NCI-H1048 (cell line): ENCODE results near the gene SIN3B.
"Not testable (repeated sequence)": the region's sequence is repeated elsewhere in the genome, so short reads cannot be mapped to it uniquely, and the experiment has no call there.

ENCODE experiments used
- DNase-seq: peaks from one replicate; lab custom pipeline; 2025; lab: John Stamatoyannopoulos, UW

SIN3B gene

DNA sequence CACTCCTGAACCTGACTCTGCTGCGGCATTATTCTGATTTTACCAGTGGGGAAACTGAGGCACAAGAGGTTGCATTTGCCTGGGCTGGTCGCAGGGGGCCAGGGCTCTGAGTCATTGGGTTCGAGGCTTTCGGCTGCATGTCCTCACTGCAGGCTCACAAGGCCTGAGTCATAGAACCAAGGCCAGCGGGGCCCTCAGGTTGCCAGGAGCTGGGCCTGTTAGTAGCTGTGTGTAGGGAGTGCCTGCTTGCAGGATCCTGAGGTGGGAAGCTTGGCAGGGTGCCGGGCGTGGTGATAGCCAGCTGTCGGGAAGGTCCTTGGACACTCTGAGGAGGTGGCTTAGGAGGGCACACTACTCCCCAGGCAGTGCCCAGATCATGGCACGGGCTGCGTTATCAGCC lies 38.0 kb downstream of the SIN3B start:
- no peak for DNase-seq

DNA sequence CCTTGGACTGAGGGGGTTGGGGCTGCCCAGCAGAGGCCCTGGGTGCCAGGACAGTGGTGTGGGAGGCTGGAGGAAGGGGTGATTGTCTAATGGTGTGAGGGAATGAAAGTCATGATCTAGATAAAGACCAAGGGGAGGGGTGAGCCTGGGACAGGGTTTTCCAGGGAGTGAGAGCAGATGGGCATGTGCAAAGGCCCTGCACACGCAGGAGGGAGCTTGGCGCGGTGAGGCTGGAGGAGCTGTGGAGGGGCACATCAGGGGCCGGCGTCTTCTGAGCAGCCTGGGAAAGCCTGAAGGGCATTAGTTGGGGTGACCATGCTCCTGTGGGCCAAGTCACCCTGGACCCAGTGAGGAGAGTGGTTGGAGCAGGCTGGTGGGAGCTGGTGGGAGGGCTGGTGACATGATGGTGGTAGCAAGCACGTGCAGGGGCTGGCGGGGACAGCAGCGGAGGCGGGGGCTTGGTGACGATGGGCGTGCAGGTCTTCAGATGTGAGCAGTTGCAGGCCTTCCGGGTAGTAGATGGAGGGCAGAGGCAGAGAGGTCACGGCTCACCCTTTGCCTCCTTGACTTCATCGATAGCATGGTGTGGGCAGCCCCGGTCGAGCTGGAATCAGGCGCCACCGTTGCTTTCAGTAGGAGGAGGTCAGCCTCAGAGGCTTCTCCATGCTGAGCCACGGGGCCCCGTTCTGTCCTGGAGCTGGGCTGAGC lies 39.4 kb downstream of the SIN3B start:
- DNase-seq: no peak

DNA sequence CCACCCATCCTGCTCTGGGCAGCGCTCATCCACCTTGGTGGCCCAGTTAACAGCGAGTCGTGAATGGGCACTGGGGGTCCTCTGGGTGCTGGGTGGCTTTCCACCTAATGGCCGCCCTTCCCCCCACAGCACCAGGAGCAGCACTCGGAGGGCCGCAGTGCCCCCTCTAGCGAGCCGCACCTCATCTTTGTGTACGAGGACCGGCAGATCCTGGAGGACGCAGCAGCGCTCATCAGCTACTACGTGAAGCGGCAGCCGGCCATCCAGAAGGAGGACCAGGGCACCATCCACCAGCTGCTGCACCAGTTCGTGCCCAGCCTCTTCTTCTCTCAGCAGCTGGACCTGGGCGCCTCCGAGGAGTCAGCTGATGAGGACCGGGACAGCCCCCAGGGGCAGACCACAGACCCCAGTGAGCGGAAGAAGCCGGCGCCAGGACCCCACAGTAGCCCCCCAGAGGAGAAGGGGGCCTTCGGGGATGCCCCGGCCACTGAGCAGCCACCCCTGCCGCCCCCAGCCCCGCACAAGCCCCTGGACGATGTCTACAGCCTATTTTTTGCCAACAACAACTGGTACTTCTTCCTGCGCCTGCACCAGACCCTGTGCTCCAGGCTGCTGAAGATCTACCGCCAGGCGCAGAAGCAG lies 40.3 kb downstream of the SIN3B start:
- DNase-seq: no peak

DNA sequence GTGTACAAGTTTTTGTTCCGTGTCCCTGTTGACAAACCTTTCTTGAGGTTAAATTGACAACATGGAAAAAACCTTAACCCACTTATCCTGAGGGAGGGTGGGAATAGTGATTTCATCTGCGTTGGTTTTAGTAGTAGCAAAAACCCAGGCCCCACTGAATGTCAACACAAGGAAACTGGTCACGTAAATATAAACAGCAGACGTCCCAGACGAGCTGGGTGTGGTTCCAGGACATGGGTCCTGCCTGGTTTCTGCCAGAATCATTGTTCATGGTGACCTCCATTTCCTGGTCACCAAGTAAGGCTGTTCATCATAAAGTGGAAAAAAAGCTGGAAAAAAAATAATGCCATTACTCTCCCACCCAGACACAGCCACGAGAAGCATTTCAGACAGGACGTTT lies 42.7 kb downstream of the SIN3B start:
- no peak for DNase-seq

DNA sequence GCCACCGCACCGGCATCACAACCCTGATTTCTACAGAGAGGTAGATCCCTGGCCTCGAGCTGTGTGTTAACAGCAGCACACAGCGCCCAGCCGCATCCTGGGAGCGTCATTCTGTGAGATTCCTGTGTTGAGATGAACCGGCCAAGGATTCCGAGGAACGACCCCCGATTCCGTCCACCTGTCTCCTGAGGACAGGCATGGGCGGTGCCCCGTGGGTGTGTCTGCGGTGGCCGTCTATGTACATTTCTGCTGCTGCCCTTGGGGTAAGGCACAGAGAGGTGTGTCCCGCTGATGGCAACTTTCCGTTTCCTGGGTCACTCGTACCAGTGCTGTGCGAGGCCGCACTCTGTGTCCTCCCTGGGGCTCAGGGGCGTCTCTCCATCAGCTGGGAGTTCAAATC lies 43.5 kb downstream of the SIN3B start:
- DNase-seq: no peak

DNA sequence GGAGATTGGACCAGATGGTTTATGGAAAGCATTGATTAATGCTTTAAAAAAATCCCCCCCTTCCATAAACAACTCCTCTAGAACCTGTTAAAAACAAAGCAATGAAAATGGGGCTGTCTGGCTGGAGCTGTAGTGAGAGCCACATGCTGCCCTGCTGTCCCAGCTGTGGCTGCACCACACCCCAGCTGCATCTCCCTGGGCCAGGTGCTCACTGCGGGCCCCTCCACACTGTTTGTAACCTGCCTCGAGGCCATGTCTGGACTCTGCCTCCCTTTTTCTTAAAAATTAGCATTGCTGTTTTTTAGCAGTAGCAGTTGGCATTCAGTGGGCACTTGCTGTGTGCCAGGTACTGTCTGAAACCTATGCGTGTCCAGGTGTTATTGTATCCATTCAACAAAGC lies 44.4 kb downstream of the SIN3B start:
- DNase-seq: no peak

DNA sequence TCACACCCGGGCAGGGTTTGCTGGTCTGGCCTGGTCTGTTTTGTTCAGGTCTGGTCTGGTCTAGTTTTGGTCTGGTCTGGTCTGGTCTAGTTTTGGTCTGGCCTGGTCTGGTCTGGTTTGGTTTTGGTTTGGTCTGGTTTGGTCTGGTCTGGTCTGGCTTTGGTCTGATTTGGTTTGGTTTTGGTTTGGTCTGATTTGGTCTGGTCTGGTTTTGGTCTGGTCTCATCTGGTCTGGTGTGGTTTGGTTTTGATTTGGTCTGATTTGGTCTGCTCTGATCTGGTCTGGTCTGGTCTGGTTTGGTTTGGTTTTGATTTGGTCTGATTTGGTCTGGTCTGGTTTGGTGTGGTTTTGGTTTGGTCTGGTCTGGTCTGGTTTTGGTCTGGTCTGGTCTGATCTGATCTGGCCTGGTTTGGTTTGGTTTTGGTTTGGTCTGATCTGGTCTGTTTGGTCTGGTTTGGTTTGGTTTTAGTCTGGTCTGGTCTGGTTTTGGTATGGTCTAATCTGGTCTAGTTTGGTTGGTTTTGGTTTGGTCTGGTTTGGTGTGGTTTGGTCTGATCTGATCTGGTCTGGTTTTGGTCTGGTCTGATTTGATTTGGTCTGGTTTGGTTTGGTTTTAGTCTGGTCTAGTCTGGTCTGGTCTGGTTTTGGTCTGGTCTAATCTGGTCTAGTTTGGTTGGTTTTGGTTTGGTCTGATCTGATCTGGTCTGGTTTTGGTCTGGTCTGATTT lies 45.2 kb downstream of the SIN3B start:
- DNase-seq: no peak

DNA sequence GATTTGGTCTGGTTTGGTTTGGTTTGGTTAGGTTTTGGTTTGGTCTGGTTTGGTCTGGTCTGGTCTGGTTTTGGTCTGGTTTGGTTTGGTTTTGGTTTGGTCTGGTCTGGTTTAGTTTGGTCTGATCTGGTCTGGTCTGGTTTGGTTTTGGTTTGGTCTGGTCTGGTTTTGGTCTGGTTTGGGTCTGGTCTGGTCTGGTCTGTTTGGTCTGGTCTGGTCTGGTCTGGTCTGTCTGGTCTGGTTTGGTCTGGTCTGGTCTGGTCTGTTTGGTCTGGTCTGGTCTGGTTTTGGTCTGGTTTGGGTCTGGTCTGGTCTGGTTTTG lies 45.7 kb downstream of the SIN3B start:
- not testable (repeated sequence) for DNase-seq

DNA sequence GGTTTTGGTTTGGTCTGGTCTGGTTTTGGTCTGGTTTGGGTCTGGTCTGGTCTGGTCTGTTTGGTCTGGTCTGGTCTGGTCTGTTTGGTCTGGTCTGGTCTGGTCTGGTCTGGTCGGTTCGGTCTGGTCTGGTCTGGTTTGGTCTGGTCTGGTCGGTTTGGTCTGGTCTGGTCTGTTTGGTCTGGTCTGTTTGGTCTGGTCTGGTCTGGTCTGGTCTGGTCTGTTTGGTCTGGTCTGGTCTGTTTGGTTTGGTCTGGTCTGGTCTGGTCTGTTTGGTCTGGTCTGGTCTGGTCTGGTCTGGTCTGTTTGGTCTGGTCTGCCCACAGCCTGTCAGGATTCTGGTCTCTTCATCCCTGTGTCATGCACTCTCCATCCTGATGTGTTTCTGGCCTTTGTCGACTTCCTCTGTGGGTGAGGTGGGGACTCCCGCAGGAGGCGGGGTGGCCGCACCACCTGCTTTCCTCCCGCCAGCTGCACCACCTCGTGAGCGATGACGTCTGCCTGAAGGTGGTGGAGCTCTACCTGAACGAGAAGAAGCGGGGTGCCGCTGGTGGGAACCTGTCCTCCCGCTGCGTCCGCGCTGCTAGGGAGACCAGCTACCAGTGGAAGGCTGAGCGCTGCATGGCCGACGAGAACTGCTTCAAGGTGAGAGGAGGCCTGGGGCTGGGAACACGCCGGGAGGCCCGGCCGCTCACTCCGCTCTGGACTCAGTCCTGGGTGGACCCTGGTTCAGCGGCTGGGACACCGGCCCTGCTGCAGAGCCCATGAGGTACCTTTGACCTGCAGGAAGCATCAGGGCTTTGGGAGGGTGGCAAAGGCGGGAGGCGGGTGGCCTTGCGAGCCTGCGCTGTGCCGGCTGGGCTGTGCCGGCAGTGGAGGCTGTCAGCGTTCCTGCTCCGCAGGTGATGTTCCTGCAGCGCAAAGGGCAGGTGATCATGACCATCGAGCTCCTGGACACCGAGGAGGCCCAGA lies 46.7 kb downstream of the SIN3B start:
- no peak for DNase-seq

DNA sequence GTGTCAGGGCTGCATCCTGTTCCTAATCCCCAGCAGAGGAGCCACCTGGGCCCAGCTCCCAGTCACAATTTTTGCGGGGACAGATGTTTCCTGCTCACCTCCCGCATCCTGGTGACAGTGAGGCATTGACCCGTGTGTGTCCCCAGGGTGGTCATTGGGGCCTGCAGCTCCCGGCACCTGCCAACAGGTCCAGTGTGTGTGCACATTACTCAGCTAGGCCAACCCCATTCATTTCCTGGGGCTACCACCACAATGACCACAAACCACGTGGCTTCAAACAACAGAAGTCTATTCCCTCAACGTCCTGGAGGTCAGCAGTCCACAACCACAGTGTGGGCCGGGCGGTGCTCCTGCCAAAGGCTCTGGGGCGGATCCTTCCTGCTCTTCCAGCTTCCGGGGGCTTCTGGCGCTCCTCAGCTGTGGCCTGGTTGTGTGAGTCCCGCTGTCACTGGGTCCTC lies 47.7 kb downstream of the SIN3B start:
- DNase-seq: no peak

DNA sequence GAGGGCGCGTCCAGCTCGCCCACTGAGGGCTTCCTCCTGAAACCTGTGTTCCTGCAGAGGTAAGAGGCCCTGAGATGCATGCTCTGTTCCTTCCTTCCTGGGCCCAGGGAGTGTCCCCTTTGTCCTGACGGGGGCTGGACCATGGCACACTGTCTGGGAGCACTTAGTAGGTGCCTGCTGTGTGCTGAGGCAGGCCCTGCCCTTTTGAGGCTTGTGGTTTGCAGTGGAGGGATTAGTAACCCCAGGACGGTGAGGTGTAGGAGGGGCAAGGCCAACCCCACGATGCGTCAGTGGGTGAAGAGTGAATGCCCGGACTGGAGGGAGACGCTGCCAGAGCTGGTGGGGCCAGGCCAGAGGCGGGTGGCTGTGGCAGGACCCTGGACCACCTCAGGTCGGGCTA lies 48.4 kb downstream of the SIN3B start:
- no peak for DNase-seq

DNA sequence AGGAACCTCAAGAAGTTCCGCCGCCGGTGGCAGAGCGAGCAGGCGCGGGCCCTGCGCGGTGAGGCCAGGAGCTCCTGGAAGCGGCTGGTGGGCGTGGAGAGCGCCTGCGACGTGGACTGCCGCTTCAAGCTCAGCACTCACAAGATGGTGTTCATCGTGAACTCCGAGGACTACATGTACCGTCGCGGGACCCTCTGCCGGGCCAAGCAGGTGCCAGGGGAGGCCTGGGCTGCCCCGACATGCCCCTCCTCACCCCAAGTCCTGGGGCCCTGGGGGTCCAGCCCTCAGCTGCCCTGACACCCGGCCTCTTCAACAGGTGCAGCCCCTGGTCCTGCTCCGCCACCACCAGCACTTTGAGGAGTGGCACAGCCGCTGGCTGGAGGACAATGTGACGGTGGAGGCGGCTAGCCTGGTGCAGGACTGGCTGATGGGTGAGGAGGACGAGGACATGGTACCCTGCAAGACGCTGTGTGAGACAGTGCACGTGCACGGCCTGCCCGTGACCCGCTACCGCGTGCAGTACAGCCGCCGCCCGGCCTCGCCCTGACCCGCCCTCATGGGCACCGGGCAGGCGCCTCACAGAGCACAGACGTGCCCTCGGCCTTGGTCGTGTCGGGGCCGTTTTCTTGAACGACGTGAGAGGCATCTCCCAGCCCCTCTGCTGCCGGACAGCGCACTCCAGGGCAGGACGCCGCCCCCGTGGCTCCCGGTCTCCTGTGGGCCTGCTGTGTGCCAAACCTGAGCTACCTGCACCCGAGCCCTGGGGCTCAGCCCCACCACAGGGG lies 49.2 kb downstream of the SIN3B start:
- no peak for DNase-seq

DNA sequence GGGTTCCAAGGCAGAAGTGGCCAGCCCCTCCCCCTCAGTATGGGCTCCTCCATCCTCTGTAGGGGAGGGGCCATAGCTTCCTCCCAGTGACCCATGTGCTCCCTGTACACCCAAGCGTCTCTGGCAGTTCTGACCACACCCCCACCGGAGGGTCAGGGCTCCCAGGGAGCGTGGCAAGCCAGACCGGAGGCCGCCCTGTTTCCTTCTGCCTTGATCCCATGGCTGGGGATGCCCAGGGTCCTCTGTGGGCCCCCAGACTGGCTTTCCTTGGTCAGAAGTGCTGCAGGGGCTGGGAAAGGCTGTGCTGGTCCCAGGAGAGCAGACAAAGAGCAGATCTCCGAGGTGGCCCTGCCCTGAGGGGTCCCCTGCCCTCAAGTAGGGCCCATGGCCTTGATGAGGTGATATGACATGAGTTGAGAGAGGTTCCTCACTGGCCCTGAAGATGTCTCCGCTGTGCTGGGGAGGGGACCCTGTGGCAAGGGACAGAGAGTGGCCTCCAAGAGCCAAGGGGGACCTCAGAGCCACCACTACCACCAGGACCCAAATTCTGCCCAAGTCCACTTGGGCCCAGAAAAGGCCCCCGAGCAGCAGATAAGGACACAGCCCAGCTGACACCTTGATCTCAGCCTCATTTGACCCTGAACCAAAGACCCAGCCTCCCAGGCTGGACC lies 51.8 kb downstream of the SIN3B start:
- no peak for DNase-seq

DNA sequence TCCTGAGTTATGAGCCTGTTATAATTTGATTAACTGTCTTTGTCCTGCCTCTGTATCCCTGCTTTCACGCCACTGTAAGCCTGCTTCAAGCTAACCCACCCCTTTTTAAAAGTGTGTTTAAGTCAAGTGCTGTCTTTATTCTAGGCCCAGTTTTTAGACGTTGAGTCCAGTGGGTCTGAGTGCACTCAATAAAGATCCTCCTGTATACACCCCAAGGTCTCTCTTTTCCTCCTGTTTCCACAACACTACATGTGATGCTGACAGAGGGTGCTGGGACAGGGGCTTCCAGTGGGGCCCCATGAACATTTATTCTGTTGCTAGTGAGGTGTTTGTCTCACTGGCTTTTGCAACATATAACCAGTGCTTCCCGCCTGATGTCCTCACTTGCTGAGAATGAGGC lies 52.9 kb downstream of the SIN3B start:
- no peak for DNase-seq

DNA sequence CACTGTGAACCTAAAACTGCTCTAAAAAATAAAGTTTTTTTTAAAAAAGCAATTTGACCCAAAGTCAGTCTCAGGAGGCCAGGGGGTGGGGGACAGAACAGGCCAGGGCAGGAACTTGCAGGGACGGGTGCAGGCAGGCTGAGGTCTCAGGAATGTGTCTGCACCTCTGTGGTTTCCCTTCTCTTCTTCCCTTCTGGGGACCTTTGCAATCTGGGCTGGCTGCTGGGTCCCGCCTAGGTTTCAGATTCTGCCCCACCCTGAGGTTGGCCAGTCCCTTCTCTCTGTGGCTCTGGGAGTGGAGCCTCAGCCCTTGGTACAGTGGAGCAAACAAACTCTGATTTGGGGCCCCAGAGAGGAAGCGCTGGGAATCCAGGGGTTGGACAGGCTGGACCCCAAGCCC lies 54.3 kb downstream of the SIN3B start:
- no peak for DNase-seq

DNA sequence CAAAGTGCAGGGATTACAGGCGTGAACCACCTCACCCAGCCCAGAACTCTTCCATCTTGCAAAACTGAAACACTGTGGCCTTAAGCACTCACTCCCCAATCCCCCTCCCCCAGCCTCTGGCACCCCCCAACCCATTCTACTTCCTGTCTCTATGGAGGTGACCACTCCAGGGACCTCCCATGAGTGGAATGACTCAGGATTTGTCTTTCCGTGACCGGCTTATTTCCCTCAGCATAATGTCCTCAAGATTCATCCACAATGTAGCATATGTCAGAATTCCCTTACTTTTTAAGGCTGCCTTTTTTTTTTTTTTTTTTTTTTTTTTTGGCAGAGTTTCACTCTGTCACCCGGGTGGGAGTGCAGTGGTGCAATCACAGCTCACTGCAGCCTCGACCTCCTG lies 56.0 kb downstream of the SIN3B start:
- no peak for DNase-seq

DNA sequence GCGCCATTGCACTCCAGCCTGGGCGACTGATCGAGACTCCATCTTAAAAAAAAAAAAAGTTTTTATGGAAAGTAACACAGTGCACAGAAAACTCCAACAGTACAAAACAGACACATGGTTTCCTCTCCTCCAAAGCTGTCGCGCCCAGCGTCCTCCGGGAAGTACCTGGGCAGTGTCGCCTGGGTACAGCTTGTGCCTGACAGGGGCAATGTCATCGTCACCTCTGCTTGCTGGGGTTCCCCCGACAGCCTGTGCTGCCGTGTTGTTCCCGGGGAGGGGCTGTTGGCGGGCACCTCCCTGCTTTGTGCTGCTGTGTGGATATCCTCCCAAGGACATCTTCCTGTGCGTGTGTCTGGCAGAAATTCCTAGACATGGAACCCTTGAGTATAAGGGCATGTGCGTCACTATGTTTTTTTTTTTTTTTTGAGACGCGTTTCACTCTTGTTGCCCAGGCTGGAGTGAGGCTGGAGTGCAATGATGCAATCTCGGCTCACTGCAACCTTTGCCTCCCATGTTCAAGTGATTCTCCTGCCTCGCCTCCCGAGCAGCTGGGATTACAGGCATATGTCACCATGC lies 57.2 kb downstream of the SIN3B start:
- no peak for DNase-seq

DNA sequence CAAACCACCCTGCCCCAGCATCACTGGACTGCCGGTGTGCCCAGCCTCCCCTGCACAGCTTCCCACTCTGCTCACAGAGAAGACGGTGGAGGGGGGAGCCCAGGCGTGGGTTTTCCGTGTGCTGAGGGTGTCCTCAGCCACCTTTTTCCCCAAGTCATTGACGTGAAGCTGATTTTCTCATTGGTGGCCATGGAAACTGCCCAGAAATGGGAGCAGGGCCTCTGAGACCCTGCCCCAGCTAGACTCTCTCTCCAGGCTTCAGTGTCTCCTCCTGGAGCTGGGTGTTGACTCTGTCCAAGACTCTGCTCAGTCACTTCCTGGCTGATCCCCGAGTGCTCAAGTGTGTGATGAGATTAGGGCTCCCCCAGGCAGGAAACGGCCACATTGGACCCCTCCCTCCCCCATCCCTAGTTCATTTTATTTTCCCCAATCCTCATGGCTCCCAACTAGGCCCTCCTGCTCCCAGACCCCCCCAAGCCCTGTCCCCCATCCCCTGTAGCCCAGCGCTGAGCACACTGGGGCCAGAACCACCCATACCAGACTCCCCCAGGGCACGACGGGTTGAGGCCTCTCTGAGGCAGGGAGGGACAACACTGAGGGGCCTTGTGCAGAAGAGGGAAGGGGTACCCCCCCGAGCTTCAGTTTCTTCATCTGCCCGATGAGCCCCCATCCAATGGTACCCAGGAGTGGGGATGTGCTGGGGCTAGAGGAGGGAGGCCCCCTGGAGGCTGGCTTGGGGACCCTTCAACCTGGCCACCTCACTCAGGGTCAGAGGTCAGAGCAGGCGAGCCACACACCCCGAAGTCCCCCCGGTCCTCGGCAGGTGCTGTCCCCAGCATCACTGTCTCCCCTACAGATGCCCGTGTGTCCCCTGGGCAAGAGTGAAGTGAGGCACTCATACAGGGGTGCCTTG lies 58.4 kb downstream of the SIN3B start:
- DNase-seq: no peak

DNA sequence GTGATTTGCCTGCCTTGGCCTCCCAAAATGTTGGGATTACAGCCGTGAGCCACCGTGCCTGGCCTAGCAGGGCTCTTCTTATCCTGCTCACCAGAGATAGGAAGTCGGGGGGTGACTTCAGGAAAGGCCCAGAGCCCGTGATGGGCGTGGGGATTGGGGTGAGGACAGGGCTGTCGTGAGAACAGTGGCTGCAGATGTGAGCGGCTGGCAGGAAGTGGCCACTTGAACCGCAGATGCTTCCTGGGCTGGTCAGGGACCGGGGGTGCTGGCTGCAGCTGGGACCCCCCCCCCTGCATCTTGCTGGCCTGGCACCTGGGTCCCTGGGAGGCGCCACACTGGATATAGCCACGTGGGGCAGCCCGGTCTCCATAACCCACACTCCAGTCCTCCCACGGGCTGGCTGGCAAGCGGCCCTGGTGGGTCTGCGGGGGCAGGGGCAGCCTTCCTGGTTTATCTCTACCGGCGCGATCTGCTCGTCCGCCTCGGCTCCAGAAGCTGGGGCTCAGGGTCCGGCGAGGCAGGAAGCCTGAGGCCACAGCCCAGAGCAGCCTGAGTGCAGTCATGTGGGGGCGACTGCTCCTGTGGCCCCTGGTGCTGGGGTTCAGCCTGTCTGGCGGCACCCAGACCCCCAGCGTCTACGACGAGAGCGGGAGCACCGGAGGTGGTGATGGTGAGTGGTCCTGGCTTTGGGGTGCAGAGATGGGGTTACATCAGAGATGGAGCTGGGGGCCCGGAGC lies 59.6 kb downstream of the SIN3B start, which contains the start of gene F2RL3:
Gene F2RL3 (plus strand): TSS at position 371 of the 737 bp plus-strand sequence. CDS start 191 bp downstream, at position 562.
- no peak for DNase-seq
